ENCODE results near the gene PYCR2. TPM values are rescaled to one million over a fixed set of nuclear protein-coding genes. Genes with fewer than 3 reads are reported as not detected.
A peak's percentile ranks its signal among the peaks of the same experiment; 100 is the strongest.

Gene PYCR2
- total and polyA plus RNA-seq, 11 donors: 53.6 to 89.0 (median 65.1) TPM

GRCh38 chr1:225944387-225944786, 20.3 kb upstream of the PYCR2 start:
- peaks cover 14 to 40% (median 27%) of the 10 kb centered on the region in 12 donors for H3K4me1 ChIP-seq
- no peaks in the 10 kb centered on the region for H3K36me3 ChIP-seq
- H3K9me3 ChIP-seq: no peaks in the 10 kb centered on the region
- intact Hi-C loops (cut with DNase I): no loop called here
- no peak overlapping the region for H3K27ac ChIP-seq
- TF ChIP-seq POLR2A (IDR thresholded peaks at IDR 0.05) (no peak), CTCF (IDR thresholded peaks at IDR 0.05) (no peak)
- no peak overlapping the region for H3K4me3 ChIP-seq
- WGBS, 4 donors: 94 to 100% (median 96%) methylated on average over 2 of the region's 2 CpGs
- H3K27me3 ChIP-seq: no peaks in the 10 kb centered on the region
- no peak for ATAC-seq
- DNase-seq: no peak

GRCh38 chr1:225943582-225943981, 19.5 kb upstream of the PYCR2 start:
- TF ChIP-seq CTCF (IDR thresholded peaks at IDR 0.05) (no peak), POLR2A (IDR thresholded peaks at IDR 0.05) (no peak)
- WGBS, 4 donors: 81 to 86% (median 85%) methylated on average over 4 of the region's 4 CpGs
- ATAC-seq (no peak), DNase-seq (no peak)
- H3K4me3 ChIP-seq: no peak overlapping the region
- peaks cover 14 to 40% (median 27%) of the 10 kb centered on the region in 12 donors for H3K4me1 ChIP-seq
- intact Hi-C loops (cut with DNase I): no loop called here
- no peaks in the 10 kb centered on the region for H3K9me3 ChIP-seq
- no peaks in the 10 kb centered on the region for H3K36me3 ChIP-seq
- no peaks in the 10 kb centered on the region for H3K27me3 ChIP-seq
- H3K27ac ChIP-seq: no peak overlapping the region

- peak overlapping the region in 2 of 12 donors; percentile 72 to 75 for H3K27ac ChIP-seq
- TF ChIP-seq CTCF (IDR thresholded peaks at IDR 0.05) (no peak), POLR2A (IDR thresholded peaks at IDR 0.05) (no peak)
- H3K36me3 ChIP-seq: no peaks in the 10 kb centered on the region
- no peak overlapping the region for H3K4me3 ChIP-seq
- H3K9me3 ChIP-seq: no peaks in the 10 kb centered on the region
- H3K4me1 ChIP-seq: peaks cover 14 to 40% (median 27%) of the 10 kb centered on the region in 12 donors
- ATAC-seq: peak in 3 of 4 donors; percentile 6 to 45 (median 25)
- intact Hi-C loops (cut with DNase I): no loop called here
- no peaks in the 10 kb centered on the region for H3K27me3 ChIP-seq
- no peak for DNase-seq
- 49 to 63% (median 53%) methylated on average over 7 of the region's 7 CpGs for WGBS, 4 donors
Measured at GRCh38 chr1:225942574-225942973, 18.5 kb upstream of the PYCR2 start.

- H3K27ac ChIP-seq: peak overlapping the region in 7 of 12 donors; percentile 43 to 75 (median 56)
- H3K36me3 ChIP-seq: no peaks in the 10 kb centered on the region
- intact Hi-C loops (cut with DNase I): no loop called here
- no peak for DNase-seq
- peaks cover 14 to 40% (median 27%) of the 10 kb centered on the region in 12 donors for H3K4me1 ChIP-seq
- TF ChIP-seq CTCF (IDR thresholded peaks at IDR 0.05): no peak
- no peak for TF ChIP-seq POLR2A (IDR thresholded peaks at IDR 0.05)
- no peaks in the 10 kb centered on the region for H3K27me3 ChIP-seq
- no peak overlapping the region for H3K4me3 ChIP-seq
- no peak for ATAC-seq
- no peaks in the 10 kb centered on the region for H3K9me3 ChIP-seq
- WGBS, 4 donors: 30 to 39% (median 36%) methylated on average over 1 of the region's 1 CpG
Measured at GRCh38 chr1:225941942-225942222, 17.8 kb upstream of the PYCR2 start.

Measured in heart left ventricle (tissue), 16 donors.